Activated T-helper 1 cell treated with anti-CD3 and anti-CD28 coated beads, Interleukin-12 subunit alpha, Interleukin-12 subunit beta, Interleukin-2, Interleukin-4 antibody, amounts not matched to agents 30 ng/mL and 10 ng/mL and 1 ng/mL, durations not matched to agents 14 hours and 24 hours and 36 hours (primary cell): Measurements from ENCODE around the gene PRR20G. TPM values are rescaled to one million over a fixed set of nuclear protein-coding genes. Genes with fewer than 3 reads are reported as not detected.

Experiments
- total RNA-seq: library from RNA; stranded (reverse); gene quantifications from 2 replicates; pipeline ENCODE4 v1.2.3, GENCODE V29; 2022

Gene PRR20G
- total RNA-seq, 1 donor from 2014 or later = not detected

Other genes starting within 250 kb of the PRR20G start
- not detected in 2 replicates for gene PRR23E, start 94.9 kb downstream of the PRR20G start, total RNA-seq